NT2/D1 (cell line): Measurements from ENCODE around the gene FAM120AOS.

Experiments
- DNase-seq: peaks from one replicate; pipeline ENCODE4 v3.0.0-alpha.2; 2011; ENCODE audit warnings: low read depth, low spot score
- H3K27me3 ChIP-seq: 2 replicates; pipeline ENCODE4 v1.6.0; 2011; ENCODE audit warnings: mild to moderate bottlenecking; ENCODE audit not compliant: insufficient read length, insufficient read depth
- H3K36me3 ChIP-seq: 2 replicates; pipeline ENCODE4 v1.6.1; 2011; ENCODE audit warnings: mild to moderate bottlenecking, low read length, mixed read lengths; ENCODE audit not compliant: insufficient read depth, insufficient read length
- H3K4me1 ChIP-seq: 2 replicates; pipeline ENCODE4 v1.5.1; 2011; ENCODE audit not compliant: insufficient read depth, insufficient read length
- H3K4me3 ChIP-seq: 2 replicates; pipeline ENCODE4 v1.5.1; 2011; ENCODE audit warnings: low read depth; ENCODE audit not compliant: insufficient read length
- H3K9ac ChIP-seq: 2 replicates; pipeline ENCODE4 v1.6.0; 2011; ENCODE audit warnings: low read depth; ENCODE audit not compliant: insufficient read length
- H3K9me3 ChIP-seq: 2 replicates; pipeline ENCODE4 v1.5.1; 2011; ENCODE audit warnings: mild to moderate bottlenecking, low read length; ENCODE audit not compliant: insufficient read depth
- SUZ12 ChIP-seq: IDR thresholded peaks from 2 replicates; pipeline ENCODE4 v1.6.1; 2011; ENCODE audit not compliant: insufficient read length, insufficient read depth; ENCODE audit errors: extremely low read depth
- YY1 ChIP-seq: IDR thresholded peaks from 2 replicates; pipeline ENCODE4 v1.6.1; 2011; ENCODE audit not compliant: insufficient read length, insufficient read depth
- ZNF274 ChIP-seq: IDR thresholded peaks from 2 replicates; pipeline ENCODE4 v1.6.1; 2011; ENCODE audit warnings: mild to moderate bottlenecking, low read depth, low read length

Gene FAM120AOS

DNA sequence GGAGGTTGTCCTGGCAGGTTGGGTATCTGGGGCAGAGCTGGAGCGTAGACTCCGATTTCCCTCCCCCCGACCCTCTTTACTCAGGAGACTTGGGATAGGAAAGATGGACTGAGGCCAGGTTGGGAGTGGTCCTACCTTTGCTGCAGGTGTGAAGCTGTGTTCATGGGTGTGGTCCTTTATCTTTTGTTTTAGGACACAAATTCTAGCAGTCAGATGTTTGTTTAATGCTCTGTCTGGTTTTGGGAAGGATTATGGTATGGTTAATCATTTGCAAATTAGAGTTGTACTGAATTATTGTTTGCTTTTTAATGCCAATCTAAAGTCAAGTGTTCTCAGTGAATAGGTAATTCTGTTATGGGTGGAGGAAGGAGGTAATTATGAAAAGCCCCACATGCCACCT lies 14.1 kb upstream of the FAM120AOS start:
- DNase-seq, result no peak
- H3K9me3 ChIP-seq, result no peaks in the 10 kb centered on the region
- no peaks in the 10 kb centered on the region for H3K27me3 ChIP-seq
- TF ChIP-seq SUZ12 (no peak), YY1 (no peak), ZNF274 (no peak)
- H3K4me3 ChIP-seq, result no peak overlapping the region
- H3K4me1 ChIP-seq, result peaks cover 6% of the 10 kb centered on the region
- no peak overlapping the region for H3K9ac ChIP-seq
- H3K36me3 ChIP-seq, result peaks cover 14% of the 10 kb centered on the region

DNA sequence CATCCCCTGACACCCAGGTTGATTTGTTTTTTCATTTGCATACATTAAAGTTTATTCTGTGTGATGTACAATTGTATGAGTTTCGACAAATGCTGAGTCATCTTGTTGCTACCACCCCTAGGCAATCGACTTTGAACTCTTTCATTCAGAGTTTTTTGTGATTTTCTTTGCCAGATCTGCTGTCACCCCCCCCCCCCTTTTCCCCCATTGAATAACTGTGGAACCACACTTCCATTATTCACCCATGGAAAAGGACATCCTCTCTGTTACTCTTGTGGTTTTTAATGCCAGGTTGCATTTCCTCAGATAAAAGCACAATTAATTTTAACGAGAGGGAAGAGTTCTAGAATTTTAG lies 13.7 kb upstream of the FAM120AOS start:
- no peaks in the 10 kb centered on the region for H3K9me3 ChIP-seq

GRCh38 chr9:93466416-93467061 lies 13.2 kb upstream of the FAM120AOS start:
- Histone ChIP-seq H3K36me3 (peaks cover 8% of the 10 kb centered on the region), H3K4me3 (no peak overlapping the region), H3K9me3 (no peaks in the 10 kb centered on the region), H3K4me1 (peaks cover 6% of the 10 kb centered on the region), H3K9ac (no peak overlapping the region), H3K27me3 (no peaks in the 10 kb centered on the region)
- no peak for TF ChIP-seq SUZ12
- no peak for TF ChIP-seq YY1
- no peak for TF ChIP-seq ZNF274
- no peak for DNase-seq

More for the DNA sequence above, 13.7 kb upstream of the FAM120AOS start:
- Histone ChIP-seq H3K9ac (no peak overlapping the region), H3K4me1 (peaks cover 6% of the 10 kb centered on the region), H3K4me3 (no peak overlapping the region), H3K36me3 (peaks cover 10% of the 10 kb centered on the region), H3K27me3 (no peaks in the 10 kb centered on the region)
- TF ChIP-seq YY1 (no peak), ZNF274 (no peak)
- no peak for DNase-seq

- Histone ChIP-seq H3K27me3 (no peaks in the 10 kb centered on the region), H3K4me1 (peaks cover 6% of the 10 kb centered on the region), H3K9ac (no peak overlapping the region), H3K36me3 (peaks cover 2% of the 10 kb centered on the region), H3K4me3 (no peak overlapping the region), H3K9me3 (no peaks in the 10 kb centered on the region)
- no peak for TF ChIP-seq YY1
- TF ChIP-seq SUZ12, result no peak
- no peak for TF ChIP-seq ZNF274
- no peak for DNase-seq
Measured at GRCh38 chr9:93465855-93466254, 12.5 kb upstream of the FAM120AOS start.

- no peak overlapping the region for H3K4me3 ChIP-seq
- H3K9ac ChIP-seq, result no peak overlapping the region
- peaks cover 6% of the 10 kb centered on the region for H3K4me1 ChIP-seq
- DNase-seq, result no peak
- H3K36me3 ChIP-seq, result no peaks in the 10 kb centered on the region
- H3K9me3 ChIP-seq, result no peaks in the 10 kb centered on the region
- TF ChIP-seq ZNF274 (no peak), SUZ12 (no peak), YY1 (no peak)
- H3K27me3 ChIP-seq, result no peaks in the 10 kb centered on the region
Measured at GRCh38 chr9:93464876-93465275, 11.5 kb upstream of the FAM120AOS start.

- TF ChIP-seq YY1 (no peak), SUZ12 (no peak), ZNF274 (no peak)
- no peaks in the 10 kb centered on the region for H3K27me3 ChIP-seq
- H3K9me3 ChIP-seq, result no peaks in the 10 kb centered on the region
- H3K4me1 ChIP-seq, result peaks cover 6% of the 10 kb centered on the region
- DNase-seq, result no peak
- no peaks in the 10 kb centered on the region for H3K36me3 ChIP-seq
- H3K9ac ChIP-seq, result no peak overlapping the region
- no peak overlapping the region for H3K4me3 ChIP-seq
Measured at GRCh38 chr9:93464395-93464794, 11.0 kb upstream of the FAM120AOS start.

DNA sequence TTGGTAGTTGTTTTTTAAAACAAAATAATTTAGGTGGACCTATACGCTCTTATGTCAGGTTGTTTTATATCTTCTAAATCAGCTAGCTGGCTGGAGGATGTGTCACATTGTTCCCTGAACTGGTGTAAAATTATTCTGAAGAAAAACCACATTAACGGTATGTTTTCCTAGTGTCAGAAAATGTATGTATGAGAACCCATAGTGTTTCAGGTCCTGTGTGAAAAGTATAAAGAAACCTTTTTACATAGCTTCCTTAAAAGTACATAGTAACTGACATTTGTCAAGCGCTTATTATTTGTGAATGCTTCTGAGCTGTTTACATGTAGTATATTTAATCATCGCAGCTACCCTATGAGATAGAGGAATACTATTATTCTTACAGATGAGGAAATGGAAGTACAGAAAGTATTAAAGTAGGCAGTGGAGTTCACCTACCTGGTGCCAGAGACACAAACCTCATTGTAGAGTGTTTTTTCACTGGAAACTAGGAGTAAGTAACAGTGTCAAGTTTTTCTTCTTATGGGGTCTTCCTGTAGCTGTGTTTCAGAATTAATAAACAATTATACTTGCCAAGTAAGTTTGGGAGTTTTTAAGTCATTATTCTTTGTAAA lies 10.4 kb upstream of the FAM120AOS start:
- no peak overlapping the region for H3K4me3 ChIP-seq
- H3K9ac ChIP-seq, result no peak overlapping the region
- no peaks in the 10 kb centered on the region for H3K9me3 ChIP-seq
- no peak for TF ChIP-seq SUZ12
- TF ChIP-seq YY1, result no peak
- no peak for TF ChIP-seq ZNF274
- no peaks in the 10 kb centered on the region for H3K36me3 ChIP-seq
- H3K4me1 ChIP-seq, result peaks cover 1% of the 10 kb centered on the region
- DNase-seq, result no peak
- no peaks in the 10 kb centered on the region for H3K27me3 ChIP-seq

DNA sequence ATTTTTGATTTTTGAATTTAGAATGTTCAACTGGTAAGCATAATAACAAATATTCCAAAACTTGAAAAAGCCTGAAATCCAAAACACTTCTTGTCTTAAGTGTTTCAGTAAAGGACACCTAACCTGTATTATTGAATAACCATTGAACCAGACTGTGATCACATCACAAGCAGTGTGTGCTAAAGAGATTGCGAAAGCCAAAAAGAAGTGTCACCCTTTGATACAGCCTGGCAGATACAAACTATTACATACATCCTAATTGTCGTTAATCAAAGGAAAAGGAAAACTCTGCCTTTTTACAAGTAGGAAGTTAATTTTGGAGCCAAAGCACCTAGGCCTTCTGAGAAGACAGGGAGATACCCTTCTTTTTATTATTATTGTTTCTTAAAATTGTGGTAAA lies 8.4 kb upstream of the FAM120AOS start:
- peaks cover 7% of the 10 kb centered on the region for H3K36me3 ChIP-seq
- no peak overlapping the region for H3K9ac ChIP-seq
- TF ChIP-seq SUZ12, result no peak
- no peak for TF ChIP-seq YY1
- no peak for TF ChIP-seq ZNF274
- H3K4me1 ChIP-seq, result no peaks in the 10 kb centered on the region
- no peaks in the 10 kb centered on the region for H3K27me3 ChIP-seq
- no peak for DNase-seq
- H3K9me3 ChIP-seq, result no peaks in the 10 kb centered on the region
- no peak overlapping the region for H3K4me3 ChIP-seq
